Esophagus mucosa (tissue), 1 donor: ENCODE measurements around the gene ARID1A. TPM values are rescaled to one million over a fixed set of nuclear protein-coding genes. Genes with fewer than 3 reads are reported as not detected.
"Not testable (repeated sequence)": the region's sequence is repeated elsewhere in the genome, so short reads cannot be mapped to it uniquely, and the experiment has no call there.

Source experiments
- ATAC-seq: fragments of 200-7000 bp; cut with Tn5 transposase; one replicate; pipeline ENCODE4 v1.9.1; 2020
- total RNA-seq: library from RNA; stranded (reverse); gene quantifications from one replicate; pipeline ENCODE4 v1.2.4, GENCODE V29; 2023
- donor health status: DM: yes; HTN: yes; CAD: no.

The ARID1A gene
- total RNA-seq, 1 donor from 2014 or later = 44.3 TPM

DNA sequence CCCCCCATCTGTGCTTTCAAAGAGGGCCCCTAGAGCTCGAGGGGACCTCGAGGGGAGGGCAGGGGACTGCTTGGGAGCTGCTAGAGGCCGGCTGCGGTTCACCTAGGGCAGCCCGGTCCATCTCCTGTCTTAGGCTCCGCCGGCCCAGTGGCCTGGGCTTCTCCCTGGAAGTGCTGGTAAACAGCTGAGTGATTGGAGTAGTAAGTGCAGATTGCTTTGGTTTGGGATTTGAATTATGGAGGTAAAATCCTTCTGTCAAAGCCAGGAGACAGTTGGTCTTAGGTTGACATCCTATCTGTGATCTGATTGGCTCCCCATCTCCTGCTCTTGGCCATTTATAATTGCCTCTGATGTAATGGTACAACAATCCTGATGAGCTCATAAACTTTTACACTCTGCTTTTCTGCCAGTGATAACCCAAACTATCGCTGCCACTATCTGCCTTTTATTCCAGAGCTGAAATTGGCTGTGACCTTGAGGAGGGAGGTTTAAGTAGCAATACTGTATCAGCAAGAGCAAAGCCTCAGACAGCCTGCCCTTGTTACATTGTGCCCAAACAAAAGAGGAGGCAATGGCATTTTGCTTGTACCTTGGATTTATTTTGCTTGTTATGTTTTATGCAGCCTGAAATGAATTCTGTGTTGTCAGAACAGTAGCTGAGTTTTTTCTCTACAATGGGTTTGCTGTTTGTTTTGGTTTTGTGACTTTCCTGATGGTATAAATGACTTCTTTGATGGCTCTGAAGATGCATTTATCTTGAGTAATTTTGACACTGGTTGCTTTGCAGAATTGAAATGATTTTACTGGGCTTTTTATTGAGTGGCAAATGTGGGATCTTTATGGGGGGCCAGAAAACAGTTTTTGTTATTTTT, 2.4 kb downstream of the ARID1A start:
- ATAC-seq = peak; percentile 58

DNA sequence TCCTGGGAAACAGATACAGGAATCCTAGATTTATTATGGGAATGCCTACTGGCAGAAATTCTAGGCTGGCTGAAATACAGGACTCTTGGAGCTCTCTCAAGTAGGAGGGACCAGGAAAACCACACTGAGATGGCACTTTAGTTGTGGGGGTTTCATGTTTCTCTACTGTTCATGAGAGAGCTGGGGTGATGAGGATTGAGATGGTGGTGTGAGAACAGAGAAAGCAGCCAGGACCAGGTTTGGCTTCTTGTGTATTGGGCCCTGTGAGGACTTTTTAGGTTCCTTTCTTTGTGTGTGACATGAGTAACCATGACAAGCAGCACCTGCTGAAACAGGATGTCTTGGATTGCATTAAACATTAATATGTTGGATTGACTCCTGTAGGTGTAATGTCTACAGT, 4.9 kb downstream of the ARID1A start:
- ATAC-seq = no peak

DNA sequence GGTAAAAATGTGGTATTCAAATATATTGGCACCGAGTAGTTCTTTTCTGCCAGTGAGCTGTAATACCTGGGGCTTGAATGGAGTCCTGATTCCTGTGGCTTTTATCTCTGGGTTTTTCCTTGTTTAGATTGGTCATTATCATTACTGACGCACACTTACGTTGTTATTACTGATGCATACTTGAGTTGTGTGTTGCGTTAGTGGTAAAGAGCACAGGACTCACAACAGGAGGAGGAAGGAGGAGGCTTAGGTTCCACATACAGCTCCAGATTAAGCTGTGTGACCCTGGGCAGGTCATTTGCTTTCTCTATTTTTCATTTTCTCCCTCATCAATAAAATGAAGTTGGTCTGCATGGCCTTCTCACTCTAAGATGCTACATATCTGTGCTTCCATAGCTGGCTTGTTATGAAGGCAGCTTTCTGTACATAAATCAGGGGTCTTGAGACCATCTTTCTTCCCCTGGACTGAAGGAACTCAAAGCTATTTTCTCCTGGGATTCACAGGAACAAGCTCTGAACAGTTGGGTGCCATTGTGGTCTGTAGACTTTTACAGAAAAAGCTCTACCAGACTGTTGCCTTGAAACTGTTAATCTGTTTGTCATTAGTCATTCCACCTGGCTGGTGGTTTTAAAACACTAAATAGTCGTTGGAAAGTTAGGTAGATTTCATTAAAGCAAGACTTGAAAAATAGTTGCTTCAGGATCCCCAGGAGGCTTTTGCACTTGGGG, 5.6 kb downstream of the ARID1A start:
- ATAC-seq = peak; percentile 21

DNA sequence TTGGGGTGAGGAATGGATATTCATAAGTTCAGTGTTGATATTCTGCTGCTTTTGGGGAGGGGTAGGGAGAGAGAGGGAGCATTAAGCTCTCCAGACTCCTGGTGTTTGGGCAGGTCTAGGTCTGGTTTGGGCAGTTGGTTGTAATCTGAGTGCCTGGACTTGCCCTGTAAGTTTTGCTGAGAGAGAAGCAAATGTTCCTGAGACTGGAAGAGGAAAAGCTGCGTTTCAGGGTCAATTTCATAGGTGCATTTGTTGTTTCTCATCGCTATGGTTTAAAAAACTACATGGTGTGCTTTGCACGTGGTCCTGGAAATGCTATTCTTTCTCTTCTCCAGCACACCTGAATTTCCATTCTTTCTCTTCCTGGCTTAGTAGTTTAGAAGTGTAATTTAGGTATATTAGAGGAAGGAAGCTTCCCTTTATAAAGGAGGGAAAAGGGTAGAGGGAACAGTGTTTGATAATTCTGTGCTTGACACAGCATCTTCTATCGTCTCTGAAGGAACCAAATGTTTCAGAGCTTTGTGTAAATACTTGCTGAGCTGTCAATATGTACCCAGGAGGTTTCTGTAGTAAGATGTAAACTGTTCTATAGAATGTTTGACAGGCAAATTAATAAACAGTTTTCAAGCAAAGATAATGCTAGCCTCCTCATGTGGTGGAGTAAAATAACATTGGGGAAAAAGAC, 6.3 kb downstream of the ARID1A start:
- peak; percentile 44 for ATAC-seq

DNA sequence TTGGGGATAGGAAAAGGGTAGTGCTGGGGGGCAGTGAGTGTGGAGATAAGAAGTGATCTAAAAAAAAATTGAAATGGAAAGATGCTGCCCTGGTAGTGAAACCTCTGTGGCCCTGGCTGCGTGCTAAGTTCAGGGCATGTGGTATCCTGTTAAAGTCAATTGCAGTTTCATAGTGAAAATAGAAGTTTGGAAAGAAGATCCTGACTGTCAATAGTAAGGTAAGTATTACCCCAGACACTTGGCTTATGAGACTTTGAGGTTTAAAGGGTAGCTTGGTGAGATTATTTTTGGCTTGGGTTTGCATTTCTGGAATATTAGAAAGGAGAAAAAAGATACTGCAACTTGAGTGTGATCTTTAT, 6.8 kb downstream of the ARID1A start:
- no peak for ATAC-seq

DNA sequence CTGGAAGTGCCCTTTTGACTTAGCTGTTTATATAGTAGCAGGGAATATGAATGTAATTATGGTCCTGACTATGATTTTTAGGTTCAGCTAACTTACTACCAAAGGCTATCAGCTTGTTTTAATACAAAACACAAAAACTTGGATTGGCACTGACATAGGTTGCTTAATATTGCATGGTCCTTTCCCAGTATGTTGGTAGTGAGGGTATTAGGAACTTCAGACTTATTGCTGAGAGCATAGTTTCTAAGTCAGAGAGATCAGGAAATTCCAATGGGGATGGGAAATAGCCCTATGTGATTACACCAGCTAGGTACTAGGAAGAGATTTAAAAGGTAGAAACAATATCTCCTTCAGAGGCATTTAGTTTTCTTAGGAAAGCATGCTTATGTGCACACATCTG, 7.7 kb downstream of the ARID1A start:
- no peak for ATAC-seq

DNA sequence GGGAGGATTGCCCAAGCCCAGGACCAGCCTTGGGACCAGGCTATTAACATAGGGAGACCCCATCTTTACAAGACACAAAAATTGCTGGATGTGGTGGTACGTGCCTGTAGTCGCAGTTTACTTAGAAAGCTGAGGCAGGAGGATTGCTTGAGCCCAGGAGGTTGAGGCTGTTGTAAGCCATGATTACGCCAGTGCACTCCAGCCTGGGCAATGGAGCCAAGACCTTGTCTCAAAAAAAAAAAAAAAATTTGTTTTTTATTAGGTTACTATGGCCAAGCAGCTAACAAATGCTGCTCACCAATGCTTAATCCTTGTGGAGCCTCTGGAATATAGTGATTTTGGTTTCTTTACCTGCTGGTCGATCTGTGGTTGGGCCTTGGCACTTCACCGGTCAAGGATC, 8.8 kb downstream of the ARID1A start:
- no peak for ATAC-seq

DNA sequence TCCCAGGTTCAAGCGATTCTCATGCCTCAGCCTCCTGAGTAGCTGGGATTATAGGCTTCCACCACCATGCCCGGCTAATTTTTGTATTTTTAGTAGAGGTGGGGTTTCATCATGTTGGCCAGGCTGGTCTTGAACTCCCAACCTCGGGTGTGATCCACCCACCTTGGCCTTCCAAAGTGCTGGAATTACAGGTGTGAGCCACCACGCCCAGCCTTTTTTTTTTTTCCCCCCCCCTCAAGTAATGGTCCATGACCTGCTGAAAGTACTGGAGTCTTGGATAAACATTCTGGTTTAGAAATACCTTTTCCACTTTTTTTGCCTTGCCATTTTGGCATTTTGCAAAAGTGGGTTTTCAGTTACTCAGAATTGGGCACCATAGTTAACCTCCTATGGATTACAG, 9.4 kb downstream of the ARID1A start:
- ATAC-seq = not testable (repeated sequence)

DNA sequence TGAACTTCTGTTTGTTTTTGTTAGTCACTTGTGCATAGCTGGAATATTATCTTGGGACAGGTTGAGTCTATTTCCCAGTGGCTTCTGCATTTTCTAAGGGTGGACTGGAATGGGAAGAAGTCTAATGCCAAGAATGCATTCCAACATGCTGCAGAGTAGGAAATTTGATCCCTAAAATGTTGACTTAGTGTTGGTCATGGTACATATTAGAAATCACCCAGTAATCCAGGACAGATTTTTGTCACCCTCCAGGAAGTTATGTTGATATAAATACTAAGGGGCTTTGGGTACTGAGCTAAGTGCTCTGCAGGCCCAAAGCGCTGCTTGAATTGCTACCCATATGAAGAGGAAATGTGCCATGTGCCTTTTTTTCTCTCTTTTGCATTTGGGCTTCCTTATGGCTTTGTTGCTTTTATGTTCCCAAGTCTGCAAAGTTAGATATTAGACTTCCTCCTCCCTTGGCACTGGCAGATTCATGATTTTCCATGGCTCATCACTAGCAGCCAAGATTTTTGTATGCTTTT, 10.0 kb downstream of the ARID1A start:
- ATAC-seq = no peak

DNA sequence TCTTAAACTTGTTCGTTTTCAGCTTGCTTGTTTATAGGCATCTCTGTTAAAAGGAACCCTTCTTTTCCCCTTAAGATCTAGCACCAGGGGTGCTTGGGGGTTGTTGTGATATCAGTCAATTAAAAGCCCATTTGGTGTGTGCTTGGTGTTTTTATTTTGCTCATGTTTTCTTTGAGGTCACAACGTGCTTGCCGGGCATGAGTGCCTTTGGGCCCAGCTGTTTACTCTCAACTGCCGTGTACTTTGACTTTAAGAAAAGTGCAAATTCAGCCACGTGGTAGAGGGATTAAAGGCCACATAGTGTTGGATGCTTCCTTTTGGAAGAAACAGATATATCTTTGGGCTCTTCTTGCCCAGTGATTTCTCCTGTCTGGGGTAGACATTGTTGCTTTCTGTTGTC, 10.5 kb downstream of the ARID1A start:
- ATAC-seq = no peak

DNA sequence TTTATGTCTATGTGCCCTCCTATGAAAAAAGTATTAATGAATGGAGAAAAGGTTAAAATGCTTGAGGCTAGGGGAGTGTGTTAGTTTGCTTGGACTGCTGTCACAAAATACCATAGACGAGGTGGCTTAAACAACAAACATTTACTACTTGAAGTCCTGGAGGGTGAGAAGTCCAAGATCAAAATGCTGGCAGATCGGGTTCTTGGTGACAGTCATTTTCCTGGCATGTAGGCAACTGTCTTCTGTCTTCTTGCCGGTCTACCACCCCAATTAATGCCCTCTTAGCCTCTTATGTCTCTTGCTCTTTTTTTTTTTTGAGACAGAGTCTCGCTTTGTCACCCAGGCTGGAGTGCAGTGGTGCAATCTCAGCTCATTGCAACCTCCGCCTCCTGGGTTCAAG, 15.0 kb downstream of the ARID1A start:
- no peak for ATAC-seq

DNA sequence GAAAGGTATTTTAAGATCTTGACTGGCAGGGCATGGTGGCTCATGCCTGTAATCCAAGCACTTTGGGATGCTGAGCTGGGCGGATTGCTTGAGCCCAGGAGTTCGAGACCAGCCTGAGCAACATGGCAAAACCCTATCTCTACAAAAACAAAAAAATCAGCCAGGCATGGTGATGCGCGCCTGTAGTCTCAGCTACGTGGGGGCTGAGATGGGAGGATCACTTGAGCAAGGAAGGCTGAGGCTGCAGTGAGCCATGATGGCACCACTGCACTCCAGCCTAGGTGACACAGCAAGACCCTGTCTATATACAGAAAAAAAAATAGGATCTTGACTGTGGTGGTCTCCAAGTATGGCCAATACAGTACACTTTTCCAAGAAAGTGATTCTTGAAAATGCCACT, 16.0 kb downstream of the ARID1A start:
- no peak for ATAC-seq

DNA sequence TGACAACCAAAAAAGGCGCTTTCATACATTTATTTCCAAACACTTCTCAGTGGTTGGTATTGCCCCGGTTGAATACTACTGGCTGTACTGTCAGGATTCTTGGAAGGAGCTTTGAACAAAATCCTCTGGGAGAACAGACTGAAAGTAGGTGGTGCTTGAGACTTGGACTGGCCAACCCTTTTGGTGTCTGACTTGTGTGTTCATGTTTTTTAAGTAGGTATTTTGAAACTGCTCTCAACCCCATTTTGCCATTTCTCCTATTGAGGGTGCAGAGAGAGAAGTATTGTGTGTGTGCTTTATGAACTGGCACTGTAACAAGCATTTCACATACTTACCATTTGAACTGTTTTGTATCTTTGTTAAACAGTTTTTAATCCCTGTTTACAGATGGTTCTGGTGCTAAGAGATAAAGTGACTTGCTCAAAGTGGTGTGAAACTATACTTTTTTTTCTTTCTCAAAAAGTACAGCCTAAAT, 21.2 kb downstream of the ARID1A start:
- ATAC-seq = peak; percentile 68

DNA sequence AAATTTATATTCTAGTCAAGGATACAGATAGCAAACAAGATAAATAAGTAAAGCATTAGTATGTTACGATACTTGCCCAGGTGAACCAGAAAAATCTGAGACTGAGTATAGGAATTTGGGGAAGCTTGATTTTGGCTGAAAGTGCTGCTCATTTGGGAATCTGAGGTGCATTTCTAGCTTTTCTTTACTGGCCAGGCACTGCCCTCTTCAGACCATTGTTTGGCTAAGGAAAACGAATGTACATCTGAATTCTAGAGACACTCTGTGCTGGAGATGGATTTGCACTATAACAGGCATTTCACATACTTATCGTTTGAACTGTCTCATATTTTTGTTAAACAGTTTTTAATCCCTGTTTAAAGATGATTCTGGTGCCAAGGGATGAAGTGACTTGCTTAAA, 23.4 kb downstream of the ARID1A start:
- ATAC-seq = no peak

DNA sequence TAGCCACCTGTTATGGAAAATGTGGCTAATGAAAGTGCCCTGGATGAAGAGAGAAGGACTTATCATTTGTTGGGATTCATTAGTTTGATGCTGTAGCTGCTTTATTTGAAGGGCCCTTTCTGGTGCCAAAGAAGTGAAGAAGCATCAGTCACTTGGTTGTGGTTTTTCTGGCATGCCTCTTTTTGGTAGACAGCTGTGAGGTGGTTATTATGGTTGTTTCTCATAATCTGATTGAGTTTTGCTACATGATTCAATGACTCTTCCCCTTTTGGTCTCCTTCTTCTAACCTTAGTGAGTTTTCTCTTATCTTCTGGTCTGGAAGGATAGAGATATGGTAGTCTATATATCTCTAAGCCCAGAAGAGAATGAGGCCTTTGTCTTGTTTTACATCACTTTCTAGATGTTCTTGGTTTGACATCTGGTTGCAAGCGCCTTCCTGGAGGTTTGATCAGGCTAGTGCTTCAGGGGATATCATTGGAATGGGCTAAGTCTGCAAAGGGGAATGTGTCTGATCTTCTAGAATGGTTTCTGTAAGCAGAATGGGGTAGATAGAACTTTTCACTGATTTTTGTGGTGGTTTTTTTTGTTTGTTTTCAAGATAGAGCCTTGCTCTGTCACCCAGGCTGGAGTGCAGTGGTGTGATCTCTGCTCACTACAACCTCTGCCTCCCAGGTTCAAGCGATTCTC, 26.0 kb downstream of the ARID1A start:
- no peak for ATAC-seq

DNA sequence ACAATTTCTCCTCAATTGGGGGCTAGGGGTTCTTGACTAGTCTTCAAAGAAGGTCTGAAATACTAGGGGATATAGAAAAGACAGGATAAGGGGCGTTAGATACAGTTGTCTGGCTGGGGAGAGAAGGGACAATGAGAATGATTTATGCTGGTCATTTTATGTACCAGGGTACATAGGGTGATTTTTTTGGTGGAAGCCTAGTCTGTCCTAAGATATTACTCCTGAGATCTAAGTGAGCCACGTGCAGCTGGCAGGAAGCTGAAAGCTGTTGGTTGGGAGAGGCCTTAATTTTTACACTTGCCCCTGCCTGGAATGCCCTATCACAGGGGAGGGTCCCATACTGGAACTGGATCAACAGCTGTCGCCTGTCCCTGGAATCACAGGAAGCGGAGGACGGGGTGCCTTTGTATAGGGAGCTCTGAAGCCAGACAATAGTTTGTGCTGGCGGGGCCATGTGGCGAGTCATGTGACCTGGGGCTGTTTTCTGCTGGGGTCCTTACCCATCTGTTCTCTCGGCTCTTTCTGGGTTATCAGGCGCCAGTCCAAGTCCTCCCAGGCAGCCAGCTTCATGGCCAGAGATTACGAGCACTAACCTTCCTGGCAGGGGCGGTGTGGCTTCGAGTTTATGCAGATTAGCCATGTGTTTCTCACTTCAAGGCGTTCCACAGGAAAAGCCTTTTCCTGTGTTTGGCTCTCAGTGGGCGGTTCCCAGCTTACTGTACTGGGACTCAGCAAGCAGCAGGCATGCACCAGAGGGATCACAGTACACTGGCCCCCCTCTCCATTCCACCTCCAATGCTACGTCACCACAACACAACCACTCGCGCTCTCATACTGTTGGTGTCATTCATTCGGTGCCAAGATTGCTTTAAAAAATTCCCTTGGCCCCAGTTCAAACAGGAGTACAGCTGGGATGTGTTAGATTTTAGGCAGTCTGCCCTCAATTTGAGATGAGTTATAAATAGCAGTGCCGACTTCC, 27.5 kb downstream of the ARID1A start:
- ATAC-seq = peak; percentile 85

DNA sequence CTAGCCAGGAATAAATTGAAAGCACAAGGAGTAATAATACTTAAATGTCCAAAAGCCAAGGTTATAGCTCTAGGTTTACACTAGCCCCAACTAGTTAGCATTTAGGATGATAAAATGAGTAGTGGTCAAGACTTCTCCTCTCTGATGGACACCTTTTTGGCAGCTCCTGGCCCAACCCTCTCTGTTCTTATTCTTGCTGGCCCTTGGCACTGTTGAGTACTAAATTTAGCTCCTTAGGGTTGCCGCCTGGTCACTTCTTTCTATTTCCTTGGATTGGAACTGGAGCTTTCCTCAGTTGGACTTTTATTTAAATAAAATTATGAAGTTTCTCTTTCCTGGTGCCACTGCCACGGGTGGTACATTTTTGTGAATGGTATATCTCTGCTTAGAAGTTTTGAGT, 28.3 kb downstream of the ARID1A start:
- ATAC-seq = no peak

DNA sequence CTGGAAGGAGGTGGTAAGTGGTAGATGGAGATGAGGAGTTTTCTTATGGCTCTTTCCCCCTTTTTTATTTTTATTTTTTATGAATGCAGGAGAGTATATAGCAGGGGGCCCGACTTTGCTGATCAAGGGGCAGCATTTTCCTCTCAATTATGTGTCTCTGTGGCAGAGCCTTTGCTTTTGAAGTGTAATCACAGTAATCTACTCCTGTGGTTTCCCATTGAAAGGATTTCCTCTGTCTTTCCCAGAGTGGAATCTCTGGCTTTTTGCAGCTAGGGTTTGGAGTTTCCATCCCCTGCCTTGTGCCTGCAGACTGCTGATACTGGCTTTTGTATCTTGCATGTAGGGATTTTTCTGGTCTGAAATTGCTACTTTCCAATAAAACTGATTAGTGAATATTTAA, 29.1 kb downstream of the ARID1A start:
- ATAC-seq = no peak

DNA sequence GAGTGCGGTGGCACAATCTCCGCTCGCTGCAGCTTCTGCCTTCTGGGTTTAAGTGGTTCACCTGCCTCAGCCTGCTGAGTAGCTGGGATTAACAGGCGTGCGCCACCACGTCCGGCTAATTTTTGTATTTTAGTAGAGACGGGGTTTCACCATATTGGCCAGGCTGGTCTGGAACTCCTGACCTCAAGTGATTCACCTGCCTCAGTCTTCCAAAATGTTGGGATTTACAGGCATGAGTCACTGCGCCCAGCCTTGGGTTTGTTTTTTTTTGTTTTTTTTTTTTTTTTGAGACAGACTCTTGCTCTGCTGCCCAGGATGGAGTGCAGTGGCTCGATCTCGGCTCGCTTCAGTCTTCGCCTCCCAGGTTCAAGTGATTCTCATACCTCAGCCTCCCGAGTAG, 30.1 kb downstream of the ARID1A start:
- not testable (repeated sequence) for ATAC-seq

DNA sequence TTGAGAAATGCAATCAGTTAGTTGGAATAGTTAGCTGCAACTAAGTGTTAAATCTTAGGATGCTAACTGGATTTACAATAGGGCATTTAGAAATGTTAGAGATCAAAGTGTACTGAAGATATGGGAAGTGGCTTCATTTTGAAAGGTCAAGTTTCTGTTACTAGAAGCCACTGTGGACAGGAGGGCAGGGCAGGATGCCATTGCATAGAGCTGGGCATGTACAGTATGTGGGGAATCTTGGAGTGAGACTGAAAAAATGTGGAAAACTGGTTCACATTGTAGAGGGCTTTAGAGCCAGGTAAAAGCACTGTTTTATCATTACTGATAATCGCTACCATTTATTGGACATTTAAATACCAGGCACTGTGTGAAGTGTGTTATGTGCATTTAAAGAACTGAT, 31.0 kb downstream of the ARID1A start:
- ATAC-seq = no peak

DNA sequence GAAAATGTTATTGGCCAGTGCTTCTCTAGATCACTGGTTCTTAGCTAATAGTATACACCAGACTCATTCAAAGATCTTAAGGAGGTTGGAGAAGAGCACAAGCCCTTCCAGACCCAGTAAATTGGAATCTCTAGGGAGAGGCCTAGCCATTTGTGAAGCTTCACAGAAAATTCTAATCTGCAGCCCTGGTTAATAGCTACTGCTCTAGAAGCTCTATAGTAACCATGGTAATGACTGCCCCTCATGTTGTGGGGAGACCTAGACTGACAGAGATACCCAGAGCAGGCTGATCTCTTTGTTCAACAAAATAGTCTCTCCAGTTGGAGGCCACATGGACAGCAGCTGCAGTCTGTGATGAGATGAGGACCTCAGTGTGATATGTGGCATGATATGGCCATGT, 31.7 kb downstream of the ARID1A start:
- ATAC-seq = no peak
